CD14-positive monocyte (primary cell): ENCODE measurements around the gene TAP2. TPM values are rescaled to one million over a fixed set of nuclear protein-coding genes. Genes with fewer than 3 reads are reported as not detected.
A peak's percentile ranks its signal among the peaks of the same experiment; 100 is the strongest.

Experiments
- DNase-seq, 3 donors: peaks; one replicate each; pipeline ENCODE4 v3.0.0-alpha.2; 2011 to 2022
- H2AFZ ChIP-seq: 2 replicates; pipeline ENCODE4 v1.6.0; 2012; ENCODE audit warnings: mild to moderate bottlenecking, low read depth, low read length, inconsistent platforms; ENCODE audit not compliant: insufficient read depth, poor library complexity, severe bottlenecking
- H3K27ac ChIP-seq, 2 donors: 1 replicate in 1 of 2; 2 replicates in 1 of 2; pipeline ENCODE4 v1.5.1; 2012 to 2013; ENCODE audit warnings: low read length in 2 of 2, control low read depth in 1 of 2, inconsistent platforms in 1 of 2, low read depth in 1 of 2, mild to moderate bottlenecking in 1 of 2
- H3K27me3 ChIP-seq, 2 donors: one replicate each; pipeline versions ENCODE4 v1.6.0 to v1.6.1; 2011 to 2013; ENCODE audit warnings: low read length in 2 of 2; ENCODE audit not compliant: control insufficient read depth in 2 of 2, insufficient read depth in 2 of 2
- H3K36me3 ChIP-seq, 2 donors: replicated peaks in 1 of 2; 1 replicate in 1 of 2; 2 replicates in 1 of 2; pipeline versions ENCODE4 v1.5.1 to v1.6.1; 2012 to 2013; ENCODE audit warnings: low read length in 2 of 2, control low read depth in 1 of 2, inconsistent platforms in 1 of 2, mild to moderate bottlenecking in 1 of 2; ENCODE audit not compliant: insufficient read depth in 2 of 2, control insufficient read depth in 1 of 2
- H3K4me1 ChIP-seq, 2 donors: 1 replicate in 1 of 2; 2 replicates in 1 of 2; pipeline versions ENCODE4 v1.5.1 to v1.6.1; 2012 to 2013; ENCODE audit warnings: low read length in 2 of 2, control low read depth in 1 of 2, inconsistent platforms in 1 of 2, mild to moderate bottlenecking in 1 of 2, moderate library complexity in 1 of 2; ENCODE audit not compliant: insufficient read depth in 2 of 2, control insufficient read depth in 1 of 2
- H3K4me2 ChIP-seq: replicated peaks from 2 replicates; pipeline ENCODE3; 2012; ENCODE audit warnings: low read length, moderate library complexity, mild to moderate bottlenecking; ENCODE audit not compliant: poor library complexity, severe bottlenecking; ENCODE audit errors: extremely low read depth
- H3K4me3 ChIP-seq, 3 experiments: fragments of 200-600 bp in 1 of 3; sonication (generic) in 1 of 3; replicated peaks in 1 of 3; 1 replicate in 2 of 3; 2 replicates in 1 of 3; pipeline ENCODE4 v1.5.1; 2011 to 2013; ENCODE audit warnings: low read length in 3 of 3, mild to moderate bottlenecking in 3 of 3, control low read depth in 2 of 3, low read depth in 2 of 3, inconsistent platforms in 1 of 3, moderate library complexity in 1 of 3
- H3K79me2 ChIP-seq: 2 replicates; pipeline ENCODE4 v1.6.0; 2012; ENCODE audit warnings: mild to moderate bottlenecking, control low read depth, inconsistent platforms, low read length, moderate library complexity; ENCODE audit not compliant: insufficient read depth
- H3K9ac ChIP-seq: 2 replicates; pipeline ENCODE4 v1.6.0; 2017; ENCODE audit warnings: low read length, mild to moderate bottlenecking; ENCODE audit not compliant: insufficient read depth, poor library complexity, severe bottlenecking
- H3K9me3 ChIP-seq, 2 donors: replicated peaks in 1 of 2; 1 replicate in 1 of 2; 2 replicates in 1 of 2; pipeline versions ENCODE4 v1.5.1 to v1.6.1; 2012 to 2013; ENCODE audit warnings: low read length in 2 of 2, control low read depth in 1 of 2; ENCODE audit not compliant: control insufficient read depth in 1 of 2, insufficient read depth in 1 of 2
- H4K20me1 ChIP-seq: 2 replicates; pipeline ENCODE4 v1.6.0; 2012; ENCODE audit warnings: mild to moderate bottlenecking, low read length, control low read depth, moderate library complexity; ENCODE audit not compliant: insufficient read depth
- H3K27ac Mint-ChIP-seq, 7 donors: one replicate each; pipeline ENCODE4 v1.8.0; 2020; ENCODE audit warnings: mild to moderate bottlenecking in 7 of 7, mixed read lengths in 7 of 7, moderate library complexity in 6 of 7, inconsistent platforms in 2 of 7
- H3K27me3 Mint-ChIP-seq, 3 donors: one replicate each; pipeline ENCODE4 v1.8.0; 2021 to 2022; ENCODE audit warnings: low read depth in 3 of 3, mild to moderate bottlenecking in 3 of 3, mixed read lengths in 3 of 3, moderate library complexity in 3 of 3, inconsistent platforms in 1 of 3
- H3K36me3 Mint-ChIP-seq, 2 donors: one replicate each; pipeline ENCODE4 v1.8.0; 2020; ENCODE audit warnings: mixed read lengths in 2 of 2, inconsistent platforms in 1 of 2, mild to moderate bottlenecking in 1 of 2
- H3K4me1 Mint-ChIP-seq: one replicate; pipeline ENCODE4 v1.8.0; 2020; ENCODE audit warnings: mild to moderate bottlenecking, mixed read lengths
- H3K4me3 Mint-ChIP-seq, 2 donors: one replicate each; pipeline ENCODE4 v1.8.0; 2020; ENCODE audit warnings: mild to moderate bottlenecking in 2 of 2, mixed read lengths in 2 of 2, moderate library complexity in 1 of 2
- H3K9me3 Mint-ChIP-seq, 7 donors: one replicate each; pipeline ENCODE4 v1.8.0; 2020 to 2022; ENCODE audit warnings: mixed read lengths in 7 of 7, mild to moderate bottlenecking in 6 of 7, moderate library complexity in 6 of 7, inconsistent platforms in 2 of 7
- CTCF ChIP-seq: fragments of 200-600 bp; IDR thresholded peaks from one replicate; pipeline ENCODE4 v1.8.0; 2022; ENCODE audit warnings: antibody characterized with exemption, mild to moderate bottlenecking
- WGBS: methylation state at CpG from one replicate; pipeline ENCODE4 v1.1.5; 2013; ENCODE audit warnings: missing lambda C conversion rate; ENCODE audit not compliant: insufficient coverage; 5-methylcytosine and 5-hydroxymethylcytosine counted together
- intact Hi-C, 2 donors: fragments of 100-400 bp; cut with micrococcal nuclease; formaldehyde crosslinking; loops; one replicate each; pipeline versions ENCODE4 v1.15.0 to v1.15.1; 2023
- polyA plus RNA-seq, 3 donors: library from polyadenylated mRNA; depleted of rRNA in 1 of 3; unstranded in 2 of 3; stranded (reverse) in 1 of 3; fragments of 300-500 nt in 2 of 3; fragments of >200 nt in 1 of 3; fragmentation: Illumina TruSeq in 2 of 3; gene quantifications; 1 replicate in 2 of 3; 2 replicates in 1 of 3; pipeline ENCODE4 v1.2.3, GENCODE V29; 2012 to 2021

Gene TAP2
- polyA plus RNA-seq, 3 donors, result 12.6 to 48.7 (median 25.9) TPM

- 100% methylated on average over 3 of the region's 8 CpGs for WGBS
- intact Hi-C loops, result loop anchor here in 1 of 2 donors (2.0 kb wide), 1 partner anchor 15 kb away; no protein-coding TSS in a partner anchor
Measured at GRCh38 chr6:32855467-32856174, 17.1 kb upstream of the TAP2 start.

More at GRCh38 chr6:32855467-32856174, 17.1 kb upstream of the TAP2 start:
- peak overlapping the region in 1 of 2 donors; percentile 99 for H3K4me3 Mint-ChIP-seq
- Histone ChIP-seq H3K9me3 (no peaks in the 10 kb centered on the region), H3K4me2 (peak overlapping the region; percentile 96), H3K4me1 (peaks cover 47 to 55% of the 10 kb centered on the region in 2 donors), H3K4me3 (peak overlapping the region in 1 of 3 experiments; percentile 98), H3K79me2 (peaks cover 64% of the 10 kb centered on the region), H3K36me3 (peaks cover 50 to 68% of the 10 kb centered on the region in 2 donors), H2AFZ (no peak overlapping the region), H3K9ac (no peak overlapping the region), H3K27ac (peak overlapping the region in 1 of 2 donors; percentile 93), H4K20me1 (peaks cover 47% of the 10 kb centered on the region), H3K27me3 (no peaks in the 10 kb centered on the region)
- H3K9me3 Mint-ChIP-seq, result peaks cover 0 to 6% (median 0%) of the 10 kb centered on the region in 7 donors
- DNase-seq, result no peak
- H3K27ac Mint-ChIP-seq, result peak overlapping the region in 6 of 7 donors; percentile 59 to 99 (median 98)
- peaks cover 0 to 5% (median 1%) of the 10 kb centered on the region in 3 donors for H3K27me3 Mint-ChIP-seq
- peaks cover 57 to 64% of the 10 kb centered on the region in 2 donors for H3K36me3 Mint-ChIP-seq
- TF ChIP-seq CTCF, result no peak
- H3K4me1 Mint-ChIP-seq, result peaks cover 54% of the 10 kb centered on the region
